DMS 273 treated with DMSO at 0.1 percent for 48 hours (cell line): ENCODE data around the gene ETV1.
"Not testable (repeated sequence)": the region's sequence is repeated elsewhere in the genome, so short reads cannot be mapped to it uniquely, and the experiment has no call there.

Source experiments
- DNase-seq: peaks from one replicate; lab custom pipeline; 2025; lab: John Stamatoyannopoulos, UW

ETV1 gene

DNA sequence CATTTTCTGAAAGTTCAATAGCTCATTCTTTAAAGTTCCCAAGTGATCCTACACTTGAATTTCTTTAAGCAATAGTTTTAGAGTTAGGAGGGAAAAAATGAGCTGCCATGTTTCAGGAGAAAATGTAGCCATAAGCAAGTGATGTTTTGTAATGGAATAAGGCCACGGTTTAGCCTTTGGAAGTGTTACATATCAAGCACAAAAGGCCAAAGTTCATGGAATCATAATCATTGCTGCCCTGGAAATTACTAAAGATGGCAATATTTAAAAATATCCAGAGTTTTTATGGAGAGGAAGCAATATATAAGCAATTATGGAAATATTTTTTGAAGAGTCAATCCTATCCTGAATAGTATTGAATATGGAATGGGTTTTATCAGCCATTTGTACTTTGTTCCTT is 68.4 kb downstream of the ETV1 start:
- DNase-seq: no peak

DNA sequence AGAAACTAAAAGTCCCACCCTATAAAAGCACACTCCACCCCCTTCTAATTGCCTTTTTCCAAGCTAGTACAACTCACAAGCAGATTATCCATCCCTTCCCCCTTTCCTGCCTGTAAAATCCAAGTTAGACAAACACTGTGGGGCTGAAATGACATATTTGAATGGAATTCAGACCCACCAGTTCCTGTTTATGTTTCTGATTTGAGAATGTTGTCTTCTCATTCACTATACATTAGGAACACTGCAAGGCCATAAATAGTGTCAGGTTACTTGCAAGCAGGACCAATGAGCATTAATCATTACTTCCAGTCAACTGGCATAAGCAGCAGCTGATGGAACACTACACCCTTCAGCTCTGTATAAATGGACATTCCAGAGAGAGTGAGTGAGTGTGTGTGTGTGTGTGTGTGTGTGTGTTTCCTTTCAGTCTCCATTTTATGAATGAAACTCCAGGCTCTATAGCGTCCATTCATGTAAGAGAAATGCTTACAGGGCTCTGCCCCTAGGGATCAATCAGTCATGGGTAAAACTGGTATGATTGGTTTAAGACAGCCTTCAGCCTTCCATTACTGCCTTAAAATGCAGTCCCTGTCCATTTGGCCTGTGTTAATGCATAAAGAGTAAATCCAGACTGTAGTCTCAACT is 69.3 kb downstream of the ETV1 start:
- peak; percentile 93 for DNase-seq

DNA sequence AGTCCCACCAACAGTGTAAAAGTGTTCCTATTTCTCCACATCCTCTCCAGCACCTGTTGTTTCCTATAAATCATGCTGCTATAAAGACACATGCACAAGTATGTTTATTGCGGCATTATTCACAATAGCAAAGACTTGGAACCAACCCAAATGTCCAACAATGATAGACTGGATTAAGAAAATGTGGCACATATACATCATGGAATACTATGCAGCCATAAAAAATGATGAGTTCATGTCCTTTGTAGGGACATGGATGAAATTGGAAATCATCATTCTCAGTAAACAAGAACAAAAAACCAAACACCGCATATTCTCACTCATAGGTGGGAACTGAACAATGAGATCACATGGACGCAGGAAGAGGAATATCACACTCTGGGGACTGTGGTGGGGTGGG is 71.1 kb downstream of the ETV1 start:
- DNase-seq: not testable (repeated sequence)

DNA sequence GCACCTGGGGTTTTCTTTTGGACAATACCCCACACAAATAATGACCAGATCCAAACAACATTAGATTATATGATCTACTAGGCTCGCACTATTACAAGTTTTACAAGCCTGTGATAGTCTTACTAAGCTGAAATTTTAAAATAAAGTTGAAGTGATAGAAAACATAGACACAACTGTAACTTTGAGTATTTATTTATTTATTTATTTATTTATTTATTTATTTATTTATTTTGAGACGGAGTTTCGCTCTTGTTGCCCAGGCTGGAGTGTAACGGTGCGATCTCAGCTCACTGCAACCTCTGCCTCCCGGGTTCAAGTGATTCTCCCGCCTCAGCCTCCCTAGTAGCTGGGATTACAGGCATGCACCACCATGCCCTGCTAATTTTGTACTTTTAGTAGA is 72.4 kb downstream of the ETV1 start:
- not testable (repeated sequence) for DNase-seq

DNA sequence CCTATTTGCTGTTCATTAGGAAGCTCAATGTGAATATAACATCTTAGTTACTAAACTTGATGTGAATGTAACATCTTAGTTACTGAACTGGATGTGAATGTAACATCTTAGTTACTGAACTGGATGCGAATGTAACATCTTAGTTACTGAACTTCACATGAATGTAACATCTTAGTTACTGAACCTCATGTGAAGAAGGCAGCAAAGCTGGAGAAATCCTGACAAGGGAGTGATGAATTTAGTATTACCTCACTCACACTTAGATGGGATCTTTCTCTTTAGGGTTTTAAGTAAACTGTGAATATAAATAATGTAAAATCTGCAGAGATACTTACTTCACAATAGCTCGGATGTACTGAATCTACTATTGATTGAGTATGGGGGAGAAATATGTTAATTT is 73.6 kb downstream of the ETV1 start:
- DNase-seq: no peak

DNA sequence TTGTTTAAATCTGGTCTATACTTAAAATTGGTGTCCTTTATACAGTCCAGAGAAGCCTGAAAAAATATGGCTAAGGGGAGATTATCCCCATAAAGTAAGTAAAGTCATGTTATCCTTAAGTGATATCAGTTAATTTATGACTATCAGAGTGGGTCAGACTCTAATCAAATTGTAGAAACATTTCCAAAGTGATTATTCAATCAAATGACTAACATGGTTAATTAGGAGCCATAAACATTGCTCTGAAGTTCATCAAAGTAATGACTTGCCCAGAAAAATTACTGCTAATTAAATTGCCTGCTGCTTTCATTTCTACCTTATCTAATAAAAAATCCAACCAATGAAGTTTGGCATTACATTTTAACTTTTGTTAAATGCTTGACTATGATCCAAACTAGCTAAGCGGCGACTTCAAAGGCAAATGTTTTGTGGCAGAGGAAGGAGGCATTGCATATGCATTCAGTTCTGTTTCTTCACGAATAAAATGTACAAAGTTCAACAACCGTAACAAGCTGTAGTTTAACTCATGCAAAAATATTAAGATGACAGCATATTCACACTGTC is 76.7 kb downstream of the ETV1 start:
- DNase-seq: no peak

DNA sequence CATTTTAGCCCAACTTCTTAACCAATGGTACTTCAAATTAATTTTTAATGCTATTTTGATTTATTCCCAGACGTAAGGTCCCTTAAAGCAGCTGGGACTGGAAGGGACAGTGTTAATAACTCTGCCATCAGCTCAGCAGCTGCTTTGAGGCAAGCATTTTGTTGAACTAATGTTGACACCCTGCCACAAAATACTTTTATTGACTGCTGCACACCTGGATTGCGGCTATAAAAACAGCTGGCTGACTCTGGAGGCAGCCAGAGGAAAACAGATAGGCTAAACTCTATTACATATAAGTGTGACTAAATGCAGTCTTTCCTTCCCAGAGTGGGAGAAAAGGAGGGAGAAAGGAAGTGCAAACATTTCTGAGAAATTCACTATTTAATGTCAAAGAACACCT is 77.6 kb downstream of the ETV1 start:
- no peak for DNase-seq

DNA sequence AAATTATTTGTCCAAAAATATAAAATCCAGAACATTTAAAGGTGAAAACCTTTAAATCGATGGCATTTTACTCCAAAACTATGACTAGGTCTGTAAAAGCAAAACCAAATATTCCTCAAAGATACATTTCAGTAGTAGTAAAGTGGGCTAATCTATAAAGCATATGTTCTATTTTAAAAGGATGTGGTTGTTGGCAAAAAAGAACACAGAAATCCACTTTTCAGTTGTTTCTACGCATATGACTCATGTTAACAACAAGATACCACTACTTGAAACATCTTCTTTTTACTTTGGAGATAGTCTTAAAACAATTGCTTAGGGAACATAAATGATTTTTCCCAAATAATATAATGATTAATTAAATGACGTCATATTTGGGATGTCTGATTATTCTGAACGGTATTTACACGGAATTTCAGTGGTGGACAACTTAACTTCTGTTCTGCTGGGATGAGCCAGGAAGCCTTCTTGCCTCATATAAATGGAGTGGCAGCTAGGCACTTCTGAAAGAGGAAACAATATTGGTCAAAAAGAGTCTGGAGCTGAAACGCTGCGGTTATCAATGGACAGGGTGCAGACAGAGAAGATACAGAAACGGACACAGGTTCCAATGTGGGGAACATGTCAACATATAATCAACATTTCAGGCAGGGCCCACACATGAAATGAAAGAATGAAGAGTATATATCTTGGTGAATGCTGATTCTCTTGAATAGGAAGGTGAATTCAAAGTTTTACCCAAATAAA is 78.5 kb downstream of the ETV1 start:
- DNase-seq: no peak

DNA sequence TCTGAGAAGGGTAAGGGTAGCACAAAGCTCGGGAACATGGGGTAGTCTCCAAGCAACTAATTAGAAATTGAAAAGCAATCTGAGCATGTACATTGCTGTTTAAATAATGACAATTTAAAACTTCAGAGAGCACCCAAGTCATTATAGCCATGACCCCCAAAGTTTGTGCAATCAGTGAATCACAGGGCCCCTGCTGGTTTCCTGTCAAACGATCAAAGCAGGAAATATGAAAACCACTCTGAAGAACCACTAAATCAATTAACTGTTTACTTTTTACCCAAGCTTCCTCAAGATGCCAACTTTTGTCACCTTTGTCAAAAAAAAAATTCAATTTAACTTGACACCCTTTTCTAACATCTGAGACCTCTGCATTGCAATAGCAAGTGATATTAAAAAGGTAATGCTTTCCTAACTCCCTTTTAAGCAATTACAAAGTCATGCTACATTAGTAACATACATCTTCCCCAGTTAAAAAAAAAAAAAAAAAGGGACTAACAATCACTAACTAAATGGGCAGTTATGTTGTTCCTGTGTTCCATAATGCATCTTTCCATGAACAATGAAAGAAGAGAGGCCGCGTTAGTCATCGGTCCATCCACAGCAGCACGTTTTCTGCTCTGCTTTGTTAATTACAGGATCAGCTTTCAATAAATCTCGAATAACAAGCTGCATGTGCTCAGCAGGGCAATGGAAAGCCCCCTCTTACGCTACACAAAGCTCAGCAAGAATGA is 80.6 kb downstream of the ETV1 start:
- DNase-seq: no peak

DNA sequence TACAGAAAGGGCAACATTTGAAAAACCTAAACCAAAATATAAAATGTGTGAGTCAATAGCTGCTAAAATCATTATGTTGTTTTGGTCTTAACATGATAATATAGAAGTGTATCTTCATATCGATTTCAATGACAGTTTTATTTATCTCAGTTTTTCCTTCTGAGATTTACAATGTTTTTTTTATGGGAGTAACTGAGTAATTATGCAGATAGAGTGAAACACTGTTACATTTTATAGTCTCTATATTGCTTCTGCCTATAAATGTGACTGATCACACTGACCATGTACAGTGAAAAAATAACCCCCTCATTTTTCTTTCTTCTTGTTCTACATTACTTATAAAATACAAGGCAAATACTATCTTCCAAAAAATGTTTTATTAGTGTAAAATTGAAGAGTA is 81.6 kb downstream of the ETV1 start:
- DNase-seq: no peak

DNA sequence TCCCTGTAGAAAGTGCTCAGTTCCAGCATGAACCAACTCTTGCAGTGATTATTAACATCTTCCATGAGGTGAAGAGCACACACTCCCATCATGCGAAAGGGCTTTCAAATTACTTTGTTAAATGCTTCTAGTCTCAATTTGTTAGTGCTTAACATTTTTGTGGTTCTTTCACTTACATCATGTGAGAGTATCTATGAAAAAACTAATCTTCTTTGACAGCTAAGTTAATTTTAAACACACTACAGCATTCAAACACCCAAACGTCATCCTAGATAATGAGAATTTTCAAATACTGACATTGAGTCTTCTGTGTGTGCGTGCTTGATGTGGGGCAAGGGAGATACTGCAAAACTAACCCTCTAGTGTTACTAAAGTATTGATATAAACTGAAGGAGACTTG is 84.8 kb downstream of the ETV1 start:
- DNase-seq: no peak

DNA sequence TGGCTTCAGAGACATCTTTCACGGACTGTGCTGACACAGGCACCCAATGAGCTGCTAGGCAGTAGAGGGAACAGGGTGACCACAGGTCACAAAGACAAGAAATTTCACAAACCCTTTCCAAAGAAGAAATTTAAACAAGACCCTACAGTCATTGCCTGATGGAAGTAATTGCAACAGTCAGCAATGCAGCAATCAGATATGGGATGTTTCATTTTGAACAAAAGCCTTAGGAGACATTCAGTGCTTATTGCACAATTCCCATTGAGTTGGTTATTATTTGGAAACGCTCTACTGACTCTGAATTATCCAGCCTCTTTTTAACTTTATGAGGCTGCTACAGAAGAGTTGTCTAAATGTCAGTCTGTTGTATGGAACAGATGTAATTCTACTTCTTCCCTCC is 85.5 kb downstream of the ETV1 start:
- no peak for DNase-seq

DNA sequence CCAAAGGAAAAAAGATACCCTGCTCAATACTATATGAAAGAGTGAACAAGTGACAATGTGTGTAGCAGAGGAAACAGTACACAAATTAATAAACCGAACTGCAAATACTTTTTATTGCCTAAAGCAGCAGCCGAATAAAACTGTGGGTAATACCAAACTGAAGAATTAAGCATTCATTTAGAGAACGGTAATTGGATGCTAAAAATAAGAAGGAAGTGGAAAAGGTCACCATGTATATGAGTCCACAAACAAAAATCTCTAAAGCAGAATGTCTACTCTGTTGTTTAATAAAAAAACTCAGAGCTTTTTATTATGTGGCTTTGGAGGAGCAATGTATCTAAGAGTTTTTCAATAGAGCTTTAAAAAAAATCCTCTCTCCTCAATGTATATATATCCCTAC is 87.9 kb downstream of the ETV1 start:
- no peak for DNase-seq

DNA sequence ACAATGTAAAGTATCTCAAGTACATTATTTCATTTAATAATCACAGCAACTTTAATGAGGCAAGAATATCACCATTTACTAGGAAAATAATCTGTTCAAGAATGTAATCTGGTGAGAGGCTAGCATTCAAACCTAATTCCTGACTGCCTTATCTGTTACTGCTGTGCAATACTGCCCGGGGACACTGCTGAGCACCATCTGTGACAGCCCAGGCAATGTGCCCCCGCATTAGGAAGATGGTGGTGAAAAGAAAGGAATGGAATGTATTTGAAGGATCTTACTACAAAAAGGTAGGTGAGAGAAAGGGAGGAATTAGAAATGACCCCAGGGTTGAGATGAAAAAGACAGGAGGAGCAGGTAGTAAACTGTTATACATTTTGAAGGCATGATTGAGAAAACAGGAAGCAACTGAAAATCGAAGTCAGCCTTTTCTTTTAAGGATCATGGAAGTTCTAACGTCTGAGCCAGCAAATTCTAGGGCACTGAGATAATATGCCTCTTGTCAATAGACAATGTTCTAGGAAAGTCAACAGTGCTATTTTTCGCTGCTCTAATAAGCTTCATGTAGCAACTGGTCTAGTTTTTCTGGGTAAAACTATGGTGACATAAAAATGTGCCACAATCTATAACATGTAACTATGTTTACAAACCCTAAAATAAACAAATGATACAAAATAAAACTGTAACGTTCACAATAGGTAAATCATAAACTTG is 90.4 kb downstream of the ETV1 start:
- DNase-seq: no peak

DNA sequence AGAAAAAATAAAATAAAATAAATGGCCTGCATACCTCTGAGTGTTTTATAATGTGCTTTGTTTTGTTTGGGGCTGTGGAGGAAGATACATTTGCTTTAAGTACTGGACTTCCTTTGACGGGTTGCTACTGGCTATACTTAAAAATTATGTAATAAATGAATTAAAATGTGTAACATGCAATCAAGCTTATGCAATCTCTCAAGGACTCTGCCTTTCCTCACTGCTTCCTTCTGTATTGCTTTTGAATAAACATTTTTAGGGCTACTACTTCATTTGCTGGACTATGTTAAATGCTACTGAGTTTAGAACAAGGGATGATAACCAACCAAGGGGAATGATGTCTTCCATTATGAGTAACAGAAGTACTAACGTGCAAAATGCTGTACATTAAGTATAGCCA is 91.6 kb downstream of the ETV1 start:
- DNase-seq: no peak

DNA sequence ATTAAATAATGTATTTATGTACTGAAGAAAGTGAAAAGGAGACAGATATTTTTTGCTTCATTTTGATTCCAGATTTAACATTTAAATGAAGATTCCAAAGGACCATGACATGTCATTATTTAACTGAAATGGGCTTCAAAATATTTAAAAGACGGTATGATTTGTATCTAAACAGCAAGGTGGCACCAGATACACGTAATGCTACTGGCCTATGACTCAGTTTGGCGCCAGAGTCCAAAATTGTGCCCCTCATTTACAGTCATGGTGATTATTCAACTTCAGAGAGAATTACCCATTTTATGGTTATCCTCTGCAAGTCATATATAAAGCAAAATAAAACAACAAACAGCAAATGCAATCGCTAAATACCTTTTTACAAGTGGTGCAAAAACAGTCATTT is 94.5 kb downstream of the ETV1 start:
- no peak for DNase-seq

DNA sequence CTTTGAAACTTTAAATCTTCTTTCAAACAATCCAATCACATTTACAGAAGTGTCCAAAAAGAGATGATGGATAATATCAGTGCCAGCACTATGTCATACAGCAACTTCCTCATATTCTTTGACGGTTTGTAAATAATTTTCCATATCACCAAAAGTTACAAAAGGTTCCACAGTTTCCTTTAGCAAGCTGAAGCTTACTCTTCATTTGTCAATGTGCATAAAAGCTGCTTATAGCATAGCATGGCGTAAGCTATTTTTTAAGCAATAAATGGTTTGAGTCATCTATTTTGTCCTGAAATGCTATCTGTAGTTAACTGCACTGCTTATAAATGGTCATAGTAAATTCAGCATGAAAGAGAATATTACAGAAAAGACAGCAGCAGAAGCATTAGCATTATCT is 95.1 kb downstream of the ETV1 start:
- DNase-seq: no peak

DNA sequence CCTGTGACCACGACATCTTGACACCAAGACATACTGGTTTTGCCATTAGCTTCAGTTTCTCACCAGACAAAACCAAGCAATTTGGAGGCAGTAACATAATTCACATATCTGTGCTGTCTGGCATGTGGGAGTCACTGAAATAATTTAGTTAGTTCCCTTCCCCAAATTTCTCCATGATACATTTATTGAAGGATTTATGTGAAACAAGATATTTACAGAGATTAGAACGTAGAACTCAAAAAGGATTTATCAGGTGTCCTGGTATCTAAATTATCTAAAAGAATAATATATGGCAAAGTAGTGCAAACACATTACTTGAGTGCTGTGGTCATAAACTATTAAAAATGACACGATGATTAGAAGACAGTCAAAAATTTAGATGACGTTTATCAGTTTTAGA is 98.7 kb downstream of the ETV1 start:
- DNase-seq: no peak

DNA sequence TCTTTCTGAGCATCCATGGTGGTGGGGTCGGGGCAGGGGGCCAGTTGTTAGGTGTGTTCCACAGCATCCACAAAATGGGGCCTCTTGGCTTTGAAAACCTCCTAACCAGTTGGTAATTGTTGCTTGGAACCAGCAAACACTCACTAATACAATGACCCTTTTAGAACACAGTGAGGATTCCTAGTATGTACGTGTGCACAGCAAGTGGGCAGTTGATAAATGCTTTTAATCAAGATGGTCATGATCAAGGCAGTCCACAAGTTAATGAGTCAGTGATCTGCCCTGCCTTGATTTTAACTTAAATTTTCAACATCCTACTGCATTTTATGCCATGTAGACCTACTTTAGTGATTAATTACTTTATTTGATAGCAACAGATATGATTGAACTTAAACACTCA is 103.1 kb downstream of the ETV1 start:
- DNase-seq: no peak

DNA sequence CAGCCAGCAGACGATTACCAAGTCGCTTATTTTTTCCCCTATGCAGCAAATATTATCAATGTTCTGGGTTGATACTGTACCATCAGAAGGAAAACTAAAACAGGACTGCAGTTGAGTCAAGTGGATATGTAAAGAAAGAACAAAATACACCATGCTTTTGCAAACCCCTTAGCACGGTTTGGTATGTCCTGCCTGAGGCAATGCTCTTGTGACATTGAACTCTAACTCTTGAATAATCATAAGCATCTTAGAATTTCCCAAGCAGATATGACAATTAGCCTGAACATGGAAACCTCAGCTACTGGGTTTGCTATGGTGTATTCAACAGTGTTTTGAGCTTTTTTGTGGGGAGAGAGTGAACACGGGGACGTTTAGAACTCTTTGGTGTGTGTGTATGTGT is 107.4 kb downstream of the ETV1 start:
- no peak for DNase-seq

DNA sequence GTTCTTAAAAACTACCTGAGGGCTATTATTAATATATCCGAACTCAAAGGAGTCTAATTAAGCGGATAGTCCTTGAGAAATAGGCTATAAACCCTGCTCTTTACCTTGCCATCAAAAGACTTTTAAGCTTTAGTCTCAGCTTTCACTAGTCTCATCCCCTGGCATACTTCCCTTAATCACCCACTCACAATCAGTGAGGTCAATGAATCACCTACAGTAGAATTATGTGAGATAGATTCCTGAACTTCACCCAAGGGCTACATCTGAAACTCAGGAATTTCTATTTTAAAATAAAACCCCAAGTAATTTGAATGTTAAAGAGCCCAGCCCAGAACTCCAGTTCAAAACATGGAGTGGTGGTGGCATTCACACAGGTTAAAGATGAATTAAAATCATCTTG is 108.7 kb downstream of the ETV1 start:
- DNase-seq: no peak

DNA sequence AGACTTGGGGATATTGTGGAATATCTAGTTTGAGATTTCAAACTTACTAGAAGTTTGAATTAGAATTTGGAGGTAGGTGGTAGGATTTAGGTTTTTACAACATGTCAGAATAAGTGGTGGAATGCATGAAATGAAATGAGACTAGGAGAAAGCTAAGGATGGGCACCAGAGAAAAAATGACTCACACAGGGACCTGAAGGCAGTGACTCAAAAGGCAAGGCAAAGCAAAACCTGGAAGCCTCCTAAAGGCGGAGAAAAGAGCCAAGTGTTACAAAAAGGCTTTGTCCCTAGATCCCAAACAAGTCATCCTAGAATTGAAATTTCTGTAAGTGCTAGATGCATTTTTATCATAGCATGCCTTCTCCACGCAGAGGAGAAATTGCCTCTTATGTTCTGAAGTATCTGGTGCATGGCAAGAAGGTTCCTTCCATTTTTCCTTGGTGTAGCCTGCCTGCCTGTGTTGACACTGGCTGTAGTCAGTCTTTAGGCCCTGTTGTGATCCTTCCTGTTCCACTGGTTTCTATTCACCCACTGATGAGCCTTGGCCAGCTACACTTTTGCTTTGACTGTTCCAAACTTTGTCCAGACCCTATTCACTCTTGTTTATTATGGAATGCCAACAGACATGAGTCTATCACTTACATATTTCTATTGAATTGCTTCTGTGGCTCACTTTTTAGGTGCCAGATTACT is 109.3 kb downstream of the ETV1 start:
- DNase-seq: no peak
